DND-41 (cell line): Measurements from ENCODE around the gene FASN.
A peak's percentile ranks its signal among the peaks of the same experiment; 100 is the strongest.

Source experiments
- ATAC-seq: fragments of 200-7000 bp; cut with Tn5 transposase; 3 replicates; pipeline ENCODE4 v1.9.1; 2021; ENCODE audit warnings: low read depth; ENCODE audit not compliant: insufficient read depth
- DNase-seq: peaks from one replicate; pipeline ENCODE4 v3.0.0-alpha.2; 2020
- H2AFZ ChIP-seq: 2 replicates; pipeline ENCODE4 v1.6.0; 2012; ENCODE audit warnings: low read depth, low read length
- H3K27ac ChIP-seq: 2 replicates; pipeline ENCODE4 v1.5.1; 2012; ENCODE audit warnings: low read length, inconsistent platforms
- H3K27me3 ChIP-seq: fragments of 200-600 bp; sonication (generic); 2 replicates; pipeline ENCODE4 v1.6.0; 2012; ENCODE audit warnings: low read length, mild to moderate bottlenecking, inconsistent platforms; ENCODE audit not compliant: insufficient read depth, poor library complexity
- H3K36me3 ChIP-seq: 2 replicates; pipeline ENCODE4 v1.5.1; 2012; ENCODE audit warnings: low read length, inconsistent platforms; ENCODE audit not compliant: insufficient read depth
- H3K4me1 ChIP-seq: 2 replicates; pipeline ENCODE4 v1.5.1; 2012; ENCODE audit warnings: mild to moderate bottlenecking, low read length; ENCODE audit not compliant: insufficient read depth
- H3K4me2 ChIP-seq: 2 replicates; pipeline ENCODE4 v1.6.0; 2012; ENCODE audit warnings: mild to moderate bottlenecking, moderate library complexity, low read length, inconsistent platforms; ENCODE audit not compliant: insufficient read depth
- H3K4me3 ChIP-seq, 2 experiments: fragments of 200-600 bp in 1 of 2; shearing (Covaris generic) in 1 of 2; 2 replicates each; pipeline ENCODE4 v1.5.1; 2012 to 2016; ENCODE audit warnings: inconsistent platforms in 2 of 2, low read length in 2 of 2, mild to moderate bottlenecking in 2 of 2, low read depth in 1 of 2, moderate library complexity in 1 of 2
- H3K79me2 ChIP-seq: 2 replicates; pipeline ENCODE4 v1.6.0; 2012; ENCODE audit warnings: low read length, inconsistent platforms; ENCODE audit not compliant: insufficient read depth
- H3K9ac ChIP-seq: 2 replicates; pipeline ENCODE4 v1.6.0; 2012; ENCODE audit warnings: low read depth, mild to moderate bottlenecking, inconsistent platforms, low read length, moderate library complexity
- H3K9me3 ChIP-seq: 2 replicates; pipeline ENCODE4 v1.5.1; 2012; ENCODE audit warnings: low read length, moderate library complexity, mild to moderate bottlenecking, inconsistent platforms; ENCODE audit not compliant: insufficient read depth, severe bottlenecking
- H4K20me1 ChIP-seq: 2 replicates; pipeline ENCODE4 v1.6.0; 2012; ENCODE audit warnings: low read length; ENCODE audit not compliant: insufficient read depth
- CTCF ChIP-seq: IDR thresholded peaks from 2 replicates; pipeline ENCODE4 v1.5.1; 2012; ENCODE audit warnings: borderline replicate concordance, low read length, moderate library complexity, mild to moderate bottlenecking; ENCODE audit not compliant: poor library complexity, severe bottlenecking; ENCODE audit errors: extremely low read depth
- EZH2 ChIP-seq: IDR thresholded peaks from 3 replicates; pipeline ENCODE4 v1.6.1; 2012; ENCODE audit warnings: borderline replicate concordance, low read depth, mild to moderate bottlenecking, moderate library complexity, low read length, inconsistent platforms; ENCODE audit not compliant: severe bottlenecking

Gene FASN

GRCh38 chr17:82101301-82101715 lies 3.3 kb upstream of the FASN start:
- Histone ChIP-seq H3K36me3 (peaks cover 13% of the 10 kb centered on the region), H4K20me1 (peaks cover 13% of the 10 kb centered on the region), H3K9ac (peak overlapping the region; percentile 11; the same call in 1 of the 2 replicates), H3K4me1 (peaks cover 47% of the 10 kb centered on the region), H3K27me3 (no peaks in the 10 kb centered on the region), H3K79me2 (peaks cover 43% of the 10 kb centered on the region), H3K4me2 (no peak overlapping the region), H2AFZ (no peak overlapping the region), H3K4me3 (no peak overlapping the region), H3K27ac (no peak overlapping the region), H3K9me3 (no peaks in the 10 kb centered on the region)
- ATAC-seq = no peak
- DNase-seq = no peak
- TF ChIP-seq EZH2 = no peak
- no peak for TF ChIP-seq CTCF

GRCh38 chr17:82100502-82101298 lies 2.7 kb upstream of the FASN start:
- no peak for ATAC-seq
- Histone ChIP-seq H2AFZ (no peak overlapping the region), H3K9me3 (no peaks in the 10 kb centered on the region), H3K79me2 (peaks cover 44% of the 10 kb centered on the region), H3K4me2 (peak overlapping the region; percentile 88), H3K36me3 (peaks cover 19% of the 10 kb centered on the region), H3K4me3 (no peak overlapping the region), H3K4me1 (peaks cover 47% of the 10 kb centered on the region), H4K20me1 (peaks cover 20% of the 10 kb centered on the region), H3K9ac (peak overlapping the region; percentile 95), H3K27me3 (no peaks in the 10 kb centered on the region), H3K27ac (no peak overlapping the region)
- no peak for DNase-seq
- TF ChIP-seq EZH2 = no peak
- no peak for TF ChIP-seq CTCF

GRCh38 chr17:82098939-82099763 lies 1.1 kb upstream of the FASN start:
- H3K9ac ChIP-seq = peak overlapping the region; percentile 95
- DNase-seq = peak; percentile 42
- TF ChIP-seq CTCF (no peak), EZH2 (no peak)
- peaks cover 52% of the 10 kb centered on the region for H3K79me2 ChIP-seq
- H3K4me2 ChIP-seq = peak overlapping the region; percentile 88
- peaks cover 32% of the 10 kb centered on the region for H3K36me3 ChIP-seq
- peak overlapping the region; percentile 98 for H3K27ac ChIP-seq
- H2AFZ ChIP-seq = peak overlapping the region; percentile 69
- H3K4me1 ChIP-seq = peaks cover 48% of the 10 kb centered on the region
- H3K27me3 ChIP-seq = no peaks in the 10 kb centered on the region
- peak overlapping the region; percentile 62 to 72; a peak in 3 of 4 replicates for H3K4me3 ChIP-seq
- no peaks in the 10 kb centered on the region for H3K9me3 ChIP-seq
- H4K20me1 ChIP-seq = peaks cover 31% of the 10 kb centered on the region
- peak; percentile 15 for ATAC-seq
